WTC11 (cell line): Measurements from ENCODE around the gene ADGRL1. TPM values are rescaled to one million over a fixed set of nuclear protein-coding genes. Genes with fewer than 3 reads are reported as not detected.
A peak's percentile ranks its signal among the peaks of the same experiment; 100 is the strongest.

Experiments used
- ATAC-seq: fragments of 200-7000 bp; cut with Tn5 transposase; 2 replicates; pipeline ENCODE4 v1.10.0; 2021; ENCODE audit warnings: mild to moderate bottlenecking, moderate library complexity
- CTCF ChIA-PET: fragments of 300-600 bp; sonication (Branson Sonifier 250); formaldehyde crosslinking; loops from one replicate; lab custom pipeline; 2021; ENCODE audit warnings: antibody characterized with exemption; lab: Charles Lee
- POLR2A ChIA-PET: fragments of 350-600 bp; sonication (Branson Sonifier 250); formaldehyde crosslinking; loops from one replicate; lab custom pipeline; 2021; ENCODE audit warnings: antibody characterized with exemption; lab: Charles Lee
- DNase-seq: peaks from one replicate; pipeline ENCODE4 v3.0.0; 2021; ENCODE audit warnings: low spot score
- H3K27ac Mint-ChIP-seq: 2 replicates; pipeline ENCODE4 v1.8.0; 2021; ENCODE audit warnings: mixed read lengths
- H3K27me3 Mint-ChIP-seq: 2 replicates; pipeline ENCODE4 v1.8.0; 2021; ENCODE audit warnings: low read depth, mild to moderate bottlenecking, moderate library complexity, mixed read lengths
- H3K36me3 Mint-ChIP-seq: 2 replicates; pipeline ENCODE4 v1.8.0; 2021; ENCODE audit warnings: mixed read lengths
- H3K4me1 Mint-ChIP-seq: 2 replicates; pipeline ENCODE4 v1.8.0; 2022; ENCODE audit warnings: mixed read lengths
- H3K4me3 Mint-ChIP-seq: 2 replicates; pipeline ENCODE4 v1.8.0; 2021; ENCODE audit warnings: mild to moderate bottlenecking, moderate library complexity, mixed read lengths
- H3K9me3 Mint-ChIP-seq: 2 replicates; pipeline ENCODE4 v1.8.0; 2021; ENCODE audit warnings: mixed read lengths
- EMX1 ChIP-seq: fragments of 250-450 bp; sonication (Bioruptor Pico); IDR thresholded peaks from 2 replicates; pipeline ENCODE4 v1.8.0; 2021; ENCODE audit warnings: mild to moderate bottlenecking
- FOXP1 ChIP-seq: sonication (generic); formaldehyde crosslinking; IDR thresholded peaks from 2 replicates; pipeline ENCODE4 v1.8.0; 2022; ENCODE audit warnings: missing genetic modification reagents, mild to moderate bottlenecking, moderate library complexity, borderline replicate concordance
- JAZF1 ChIP-seq: fragments of 250-450 bp; sonication (Bioruptor Pico); IDR thresholded peaks from 2 replicates; pipeline ENCODE4 v1.9.0; 2021; ENCODE audit warnings: moderate library complexity, mild to moderate bottlenecking, inconsistent platforms
- RELA ChIP-seq: sonication (generic); formaldehyde crosslinking; IDR thresholded peaks from 2 replicates; pipeline ENCODE4 v1.8.1; 2022; ENCODE audit warnings: missing genetic modification reagents, mild to moderate bottlenecking, borderline replicate concordance
- TCF7 ChIP-seq: sonication (generic); formaldehyde crosslinking; IDR thresholded peaks from 2 replicates; pipeline ENCODE4 v1.8.0; 2022; ENCODE audit warnings: mild to moderate bottlenecking, low read depth, missing genetic modification reagents, moderate library complexity
- TEAD1 ChIP-seq: sonication (generic); formaldehyde crosslinking; IDR thresholded peaks from 2 replicates; pipeline ENCODE4 v1.8.0; 2022; ENCODE audit warnings: mild to moderate bottlenecking, missing genetic modification reagents
- TP53 ChIP-seq: sonication (generic); formaldehyde crosslinking; IDR thresholded peaks from 2 replicates; pipeline ENCODE4 v1.8.1; 2023; ENCODE audit warnings: mild to moderate bottlenecking, missing genetic modification reagents
- ZNF416 ChIP-seq: fragments of 250-450 bp; sonication (Bioruptor Pico); IDR thresholded peaks from 2 replicates; pipeline ENCODE4 v1.9.0; 2021; ENCODE audit warnings: mild to moderate bottlenecking, inconsistent platforms
- total RNA-seq: library from RNA; stranded (reverse); gene quantifications from 3 replicates; pipeline ENCODE4 v1.2.3, GENCODE V29; 2021
- TF ChIP-seq, protein P1 (sequence below): sonication (generic); formaldehyde crosslinking; IDR thresholded peaks from 2 replicates; pipeline ENCODE4 v1.8.1; 2022; ENCODE audit warnings: low read depth, mild to moderate bottlenecking, moderate library complexity, missing genetic modification reagents, borderline replicate concordance
- TF ChIP-seq, protein P2 (sequence below): sonication (generic); formaldehyde crosslinking; IDR thresholded peaks from 2 replicates; pipeline ENCODE4 v1.8.1; 2023; ENCODE audit warnings: mild to moderate bottlenecking, moderate library complexity, missing genetic modification reagents
- TF ChIP-seq, protein P3 (sequence below): sonication (generic); formaldehyde crosslinking; conservative IDR thresholded peaks from 2 replicates; pipeline ENCODE4 v1.8.1; 2023; ENCODE audit warnings: mild to moderate bottlenecking, low read depth, missing genetic modification reagents, moderate library complexity
- TF ChIP-seq, protein P4 (sequence below): sonication (generic); formaldehyde crosslinking; IDR thresholded peaks from 2 replicates; pipeline ENCODE4 v1.8.1; 2022; ENCODE audit warnings: low read depth, missing genetic modification reagents, borderline replicate concordance
- TF ChIP-seq, protein P5 (sequence below): fragments of 250-450 bp; sonication (Bioruptor Pico); IDR thresholded peaks from 2 replicates; pipeline ENCODE4 v1.9.0; 2021; ENCODE audit warnings: mild to moderate bottlenecking
- TF ChIP-seq, protein P6 (sequence below): sonication (generic); formaldehyde crosslinking; conservative IDR thresholded peaks from 2 replicates; pipeline ENCODE4 v1.8.1; 2022; ENCODE audit warnings: mild to moderate bottlenecking, missing genetic modification reagents
- TF ChIP-seq, protein P7 (sequence below): sonication (generic); formaldehyde crosslinking; IDR thresholded peaks from 2 replicates; pipeline ENCODE4 v1.8.1; 2022; ENCODE audit warnings: missing genetic modification reagents, borderline replicate concordance
- TF ChIP-seq, protein P8 (sequence below): fragments of 250-450 bp; sonication (Bioruptor Pico); IDR thresholded peaks from 2 replicates; pipeline ENCODE4 v1.8.0; 2021; ENCODE audit warnings: mild to moderate bottlenecking
- TF ChIP-seq, protein P9 (sequence below): fragments of 250-450 bp; sonication (Bioruptor Pico); IDR thresholded peaks from 2 replicates; pipeline ENCODE4 v2.1.2; 2022; ENCODE audit warnings: mild to moderate bottlenecking, moderate library complexity
- TF ChIP-seq, protein P10 (sequence below): sonication (generic); formaldehyde crosslinking; IDR thresholded peaks from 2 replicates; pipeline ENCODE4 v1.8.0; 2023; ENCODE audit warnings: missing genetic modification reagents, mild to moderate bottlenecking, borderline replicate concordance

ADGRL1 gene
- total RNA-seq, 1 experiment from 2014 or later = 128 TPM

DNA sequence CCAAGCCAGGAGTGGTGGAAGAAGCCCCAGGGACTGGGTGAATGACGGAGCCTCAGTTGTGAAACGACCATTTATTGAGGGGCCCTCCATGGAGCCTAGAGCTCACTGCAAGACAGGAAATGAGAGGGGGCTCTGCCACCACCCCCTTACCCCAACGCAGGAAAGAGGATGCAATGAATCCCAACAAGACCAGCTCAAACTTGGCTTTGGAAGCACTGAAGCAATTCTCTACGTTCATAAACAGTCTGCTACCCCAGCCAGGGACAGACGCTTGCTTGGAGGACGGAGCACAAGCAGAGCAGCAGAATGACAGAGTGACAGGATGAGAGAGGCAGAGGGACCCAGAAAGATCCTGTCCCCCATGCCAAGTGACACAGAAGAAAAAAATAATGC lies 89.4 kb downstream of the ADGRL1 start:
- POLR2A ChIA-PET = no interaction called here
- 0 out of 2 replicates have a peak, but pooled peaks cover 7% of the 10 kb centered on the region for H3K27me3 Mint-ChIP-seq

More for the DNA sequence above, 89.4 kb downstream of the ADGRL1 start:
- CTCF ChIA-PET = interaction anchor here (1.1 to 3.7 kb wide), 5 partner anchors 20 to 254 kb away, joined by 3 to 19 read pairs (median 4); partner anchors contain the start of genes ASF1B and C19orf67
- H3K36me3 Mint-ChIP-seq = no peaks in the 10 kb centered on the region
- H3K4me3 Mint-ChIP-seq = peak overlapping the region; percentile 86
- no peak for TF ChIP-seq FOXP1 (CRISPR knock-in tag)
- no peak for TF ChIP-seq RELA (CRISPR knock-in tag)
- no peak for TF ChIP-seq TP53 (CRISPR knock-in tag)
- TF ChIP-seq, protein P1, sequence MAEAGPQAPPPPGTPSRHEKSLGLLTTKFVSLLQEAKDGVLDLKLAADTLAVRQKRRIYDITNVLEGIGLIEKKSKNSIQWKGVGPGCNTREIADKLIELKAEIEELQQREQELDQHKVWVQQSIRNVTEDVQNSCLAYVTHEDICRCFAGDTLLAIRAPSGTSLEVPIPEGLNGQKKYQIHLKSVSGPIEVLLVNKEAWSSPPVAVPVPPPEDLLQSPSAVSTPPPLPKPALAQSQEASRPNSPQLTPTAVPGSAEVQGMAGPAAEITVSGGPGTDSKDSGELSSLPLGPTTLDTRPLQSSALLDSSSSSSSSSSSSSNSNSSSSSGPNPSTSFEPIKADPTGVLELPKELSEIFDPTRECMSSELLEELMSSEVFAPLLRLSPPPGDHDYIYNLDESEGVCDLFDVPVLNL (CRISPR knock-in tag) = no peak
- TF ChIP-seq EMX1 = no peak
- no peak for TF ChIP-seq JAZF1 (CRISPR knock-in tag)
- TF ChIP-seq, protein P2, sequence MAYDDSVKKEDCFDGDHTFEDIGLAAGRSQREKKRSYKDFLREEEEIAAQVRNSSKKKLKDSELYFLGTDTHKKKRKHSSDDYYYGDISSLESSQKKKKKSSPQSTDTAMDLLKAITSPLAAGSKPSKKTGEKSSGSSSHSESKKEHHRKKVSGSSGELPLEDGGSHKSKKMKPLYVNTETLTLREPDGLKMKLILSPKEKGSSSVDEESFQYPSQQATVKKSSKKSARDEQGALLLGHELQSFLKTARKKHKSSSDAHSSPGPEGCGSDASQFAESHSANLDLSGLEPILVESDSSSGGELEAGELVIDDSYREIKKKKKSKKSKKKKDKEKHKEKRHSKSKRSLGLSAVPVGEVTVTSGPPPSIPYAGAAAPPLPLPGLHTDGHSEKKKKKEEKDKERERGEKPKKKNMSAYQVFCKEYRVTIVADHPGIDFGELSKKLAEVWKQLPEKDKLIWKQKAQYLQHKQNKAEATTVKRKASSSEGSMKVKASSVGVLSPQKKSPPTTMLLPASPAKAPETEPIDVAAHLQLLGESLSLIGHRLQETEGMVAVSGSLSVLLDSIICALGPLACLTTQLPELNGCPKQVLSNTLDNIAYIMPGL = no peak
- TF ChIP-seq, protein P3, sequence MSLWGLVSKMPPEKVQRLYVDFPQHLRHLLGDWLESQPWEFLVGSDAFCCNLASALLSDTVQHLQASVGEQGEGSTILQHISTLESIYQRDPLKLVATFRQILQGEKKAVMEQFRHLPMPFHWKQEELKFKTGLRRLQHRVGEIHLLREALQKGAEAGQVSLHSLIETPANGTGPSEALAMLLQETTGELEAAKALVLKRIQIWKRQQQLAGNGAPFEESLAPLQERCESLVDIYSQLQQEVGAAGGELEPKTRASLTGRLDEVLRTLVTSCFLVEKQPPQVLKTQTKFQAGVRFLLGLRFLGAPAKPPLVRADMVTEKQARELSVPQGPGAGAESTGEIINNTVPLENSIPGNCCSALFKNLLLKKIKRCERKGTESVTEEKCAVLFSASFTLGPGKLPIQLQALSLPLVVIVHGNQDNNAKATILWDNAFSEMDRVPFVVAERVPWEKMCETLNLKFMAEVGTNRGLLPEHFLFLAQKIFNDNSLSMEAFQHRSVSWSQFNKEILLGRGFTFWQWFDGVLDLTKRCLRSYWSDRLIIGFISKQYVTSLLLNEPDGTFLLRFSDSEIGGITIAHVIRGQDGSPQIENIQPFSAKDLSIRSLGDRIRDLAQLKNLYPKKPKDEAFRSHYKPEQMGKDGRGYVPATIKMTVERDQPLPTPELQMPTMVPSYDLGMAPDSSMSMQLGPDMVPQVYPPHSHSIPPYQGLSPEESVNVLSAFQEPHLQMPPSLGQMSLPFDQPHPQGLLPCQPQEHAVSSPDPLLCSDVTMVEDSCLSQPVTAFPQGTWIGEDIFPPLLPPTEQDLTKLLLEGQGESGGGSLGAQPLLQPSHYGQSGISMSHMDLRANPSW (CRISPR knock-in tag) = no peak
- TF ChIP-seq TEAD1 (CRISPR knock-in tag) = no peak
- TF ChIP-seq, protein P4, sequence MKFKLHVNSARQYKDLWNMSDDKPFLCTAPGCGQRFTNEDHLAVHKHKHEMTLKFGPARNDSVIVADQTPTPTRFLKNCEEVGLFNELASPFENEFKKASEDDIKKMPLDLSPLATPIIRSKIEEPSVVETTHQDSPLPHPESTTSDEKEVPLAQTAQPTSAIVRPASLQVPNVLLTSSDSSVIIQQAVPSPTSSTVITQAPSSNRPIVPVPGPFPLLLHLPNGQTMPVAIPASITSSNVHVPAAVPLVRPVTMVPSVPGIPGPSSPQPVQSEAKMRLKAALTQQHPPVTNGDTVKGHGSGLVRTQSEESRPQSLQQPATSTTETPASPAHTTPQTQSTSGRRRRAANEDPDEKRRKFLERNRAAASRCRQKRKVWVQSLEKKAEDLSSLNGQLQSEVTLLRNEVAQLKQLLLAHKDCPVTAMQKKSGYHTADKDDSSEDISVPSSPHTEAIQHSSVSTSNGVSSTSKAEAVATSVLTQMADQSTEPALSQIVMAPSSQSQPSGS (CRISPR knock-in tag) = no peak
- TF ChIP-seq, protein P5, sequence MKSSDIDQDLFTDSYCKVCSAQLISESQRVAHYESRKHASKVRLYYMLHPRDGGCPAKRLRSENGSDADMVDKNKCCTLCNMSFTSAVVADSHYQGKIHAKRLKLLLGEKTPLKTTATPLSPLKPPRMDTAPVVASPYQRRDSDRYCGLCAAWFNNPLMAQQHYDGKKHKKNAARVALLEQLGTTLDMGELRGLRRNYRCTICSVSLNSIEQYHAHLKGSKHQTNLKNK = no peak
- TF ChIP-seq, protein P6, sequence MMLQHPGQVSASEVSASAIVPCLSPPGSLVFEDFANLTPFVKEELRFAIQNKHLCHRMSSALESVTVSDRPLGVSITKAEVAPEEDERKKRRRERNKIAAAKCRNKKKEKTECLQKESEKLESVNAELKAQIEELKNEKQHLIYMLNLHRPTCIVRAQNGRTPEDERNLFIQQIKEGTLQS (CRISPR knock-in tag) = no peak
- TF ChIP-seq ZNF416 = no peak
- TF ChIP-seq, protein P7, sequence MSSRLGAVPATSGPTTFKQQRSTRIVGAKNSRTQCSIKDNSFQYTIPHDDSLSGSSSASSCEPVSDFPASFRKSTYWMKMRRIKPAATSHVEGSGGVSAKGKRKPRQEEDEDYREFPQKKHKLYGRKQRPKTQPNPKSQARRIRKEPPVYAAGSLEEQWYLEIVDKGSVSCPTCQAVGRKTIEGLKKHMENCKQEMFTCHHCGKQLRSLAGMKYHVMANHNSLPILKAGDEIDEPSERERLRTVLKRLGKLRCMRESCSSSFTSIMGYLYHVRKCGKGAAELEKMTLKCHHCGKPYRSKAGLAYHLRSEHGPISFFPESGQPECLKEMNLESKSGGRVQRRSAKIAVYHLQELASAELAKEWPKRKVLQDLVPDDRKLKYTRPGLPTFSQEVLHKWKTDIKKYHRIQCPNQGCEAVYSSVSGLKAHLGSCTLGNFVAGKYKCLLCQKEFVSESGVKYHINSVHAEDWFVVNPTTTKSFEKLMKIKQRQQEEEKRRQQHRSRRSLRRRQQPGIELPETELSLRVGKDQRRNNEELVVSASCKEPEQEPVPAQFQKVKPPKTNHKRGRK (CRISPR knock-in tag) = no peak
- TF ChIP-seq, protein P8, sequence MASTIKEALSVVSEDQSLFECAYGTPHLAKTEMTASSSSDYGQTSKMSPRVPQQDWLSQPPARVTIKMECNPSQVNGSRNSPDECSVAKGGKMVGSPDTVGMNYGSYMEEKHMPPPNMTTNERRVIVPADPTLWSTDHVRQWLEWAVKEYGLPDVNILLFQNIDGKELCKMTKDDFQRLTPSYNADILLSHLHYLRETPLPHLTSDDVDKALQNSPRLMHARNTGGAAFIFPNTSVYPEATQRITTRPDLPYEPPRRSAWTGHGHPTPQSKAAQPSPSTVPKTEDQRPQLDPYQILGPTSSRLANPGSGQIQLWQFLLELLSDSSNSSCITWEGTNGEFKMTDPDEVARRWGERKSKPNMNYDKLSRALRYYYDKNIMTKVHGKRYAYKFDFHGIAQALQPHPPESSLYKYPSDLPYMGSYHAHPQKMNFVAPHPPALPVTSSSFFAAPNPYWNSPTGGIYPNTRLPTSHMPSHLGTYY (CRISPR knock-in tag) = no peak
- TF ChIP-seq, protein P9, sequence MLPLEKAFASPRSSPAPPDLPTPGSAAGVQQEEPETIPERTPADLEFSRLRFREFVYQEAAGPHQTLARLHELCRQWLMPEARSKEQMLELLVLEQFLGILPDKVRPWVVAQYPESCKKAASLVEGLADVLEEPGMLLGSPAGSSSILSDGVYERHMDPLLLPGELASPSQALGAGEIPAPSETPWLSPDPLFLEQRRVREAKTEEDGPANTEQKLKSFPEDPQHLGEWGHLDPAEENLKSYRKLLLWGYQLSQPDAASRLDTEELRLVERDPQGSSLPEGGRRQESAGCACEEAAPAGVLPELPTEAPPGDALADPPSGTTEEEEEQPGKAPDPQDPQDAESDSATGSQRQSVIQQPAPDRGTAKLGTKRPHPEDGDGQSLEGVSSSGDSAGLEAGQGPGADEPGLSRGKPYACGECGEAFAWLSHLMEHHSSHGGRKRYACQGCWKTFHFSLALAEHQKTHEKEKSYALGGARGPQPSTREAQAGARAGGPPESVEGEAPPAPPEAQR (CRISPR knock-in tag) = no peak
- TF ChIP-seq, protein P10, sequence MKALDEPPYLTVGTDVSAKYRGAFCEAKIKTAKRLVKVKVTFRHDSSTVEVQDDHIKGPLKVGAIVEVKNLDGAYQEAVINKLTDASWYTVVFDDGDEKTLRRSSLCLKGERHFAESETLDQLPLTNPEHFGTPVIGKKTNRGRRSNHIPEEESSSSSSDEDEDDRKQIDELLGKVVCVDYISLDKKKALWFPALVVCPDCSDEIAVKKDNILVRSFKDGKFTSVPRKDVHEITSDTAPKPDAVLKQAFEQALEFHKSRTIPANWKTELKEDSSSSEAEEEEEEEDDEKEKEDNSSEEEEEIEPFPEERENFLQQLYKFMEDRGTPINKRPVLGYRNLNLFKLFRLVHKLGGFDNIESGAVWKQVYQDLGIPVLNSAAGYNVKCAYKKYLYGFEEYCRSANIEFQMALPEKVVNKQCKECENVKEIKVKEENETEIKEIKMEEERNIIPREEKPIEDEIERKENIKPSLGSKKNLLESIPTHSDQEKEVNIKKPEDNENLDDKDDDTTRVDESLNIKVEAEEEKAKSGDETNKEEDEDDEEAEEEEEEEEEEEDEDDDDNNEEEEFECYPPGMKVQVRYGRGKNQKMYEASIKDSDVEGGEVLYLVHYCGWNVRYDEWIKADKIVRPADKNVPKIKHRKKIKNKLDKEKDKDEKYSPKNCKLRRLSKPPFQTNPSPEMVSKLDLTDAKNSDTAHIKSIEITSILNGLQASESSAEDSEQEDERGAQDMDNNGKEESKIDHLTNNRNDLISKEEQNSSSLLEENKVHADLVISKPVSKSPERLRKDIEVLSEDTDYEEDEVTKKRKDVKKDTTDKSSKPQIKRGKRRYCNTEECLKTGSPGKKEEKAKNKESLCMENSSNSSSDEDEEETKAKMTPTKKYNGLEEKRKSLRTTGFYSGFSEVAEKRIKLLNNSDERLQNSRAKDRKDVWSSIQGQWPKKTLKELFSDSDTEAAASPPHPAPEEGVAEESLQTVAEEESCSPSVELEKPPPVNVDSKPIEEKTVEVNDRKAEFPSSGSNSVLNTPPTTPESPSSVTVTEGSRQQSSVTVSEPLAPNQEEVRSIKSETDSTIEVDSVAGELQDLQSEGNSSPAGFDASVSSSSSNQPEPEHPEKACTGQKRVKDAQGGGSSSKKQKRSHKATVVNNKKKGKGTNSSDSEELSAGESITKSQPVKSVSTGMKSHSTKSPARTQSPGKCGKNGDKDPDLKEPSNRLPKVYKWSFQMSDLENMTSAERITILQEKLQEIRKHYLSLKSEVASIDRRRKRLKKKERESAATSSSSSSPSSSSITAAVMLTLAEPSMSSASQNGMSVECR = no peak
- TF ChIP-seq TCF7 (CRISPR knock-in tag) = no peak
- no peak for DNase-seq
- H3K27ac Mint-ChIP-seq = no peak overlapping the region
- no peaks in the 10 kb centered on the region for H3K9me3 Mint-ChIP-seq
- ATAC-seq = no peak
- H3K4me1 Mint-ChIP-seq = peaks cover 41% of the 10 kb centered on the region
